Measurements from ENCODE around the gene TAOK3. TPM values are rescaled to one million over a fixed set of nuclear protein-coding genes. Genes with fewer than 3 reads are reported as not detected.
A peak's percentile ranks its signal among the peaks of the same experiment; 100 is the strongest.

The TAOK3 gene
- total and polyA plus RNA-seq, 8 donors: 7.5 to 131 (median 29.0) TPM

- Histone ChIP-seq H3K9me3 (no peaks in the 10 kb centered on the region), H3K4me3 (no peak overlapping the region), H3K36me3 (peaks cover 0 to 5% (median 0%) of the 10 kb centered on the region in 4 donors), H3K27me3 (no peaks in the 10 kb centered on the region), H3K27ac (peak overlapping the region in 1 of 5 donors; percentile 26), H3K4me1 (peaks cover 6 to 42% (median 18%) of the 10 kb centered on the region in 4 donors)
- WGBS, 5 donors: 55 to 74% (median 68%) methylated on average over 5 of the region's 5 CpGs
- intact Hi-C loops (cut with DNase I; ENCODE audit: low total_unique reads): no loop called here
- no peak for DNase-seq
- TF ChIP-seq POLR2A (IDR thresholded peaks at IDR 0.05): no peak
- no peak for TF ChIP-seq EP300 (IDR thresholded peaks at IDR 0.05)
- no peak for TF ChIP-seq CTCF (IDR thresholded peaks at IDR 0.05)
- peak in 2 of 3 donors; percentile 13 to 33 for TF ChIP-seq POLR2AphosphoS5 (IDR thresholded peaks at IDR 0.05)
Measured at GRCh38 chr12:118124333-118124874, 248.3 kb downstream of the TAOK3 start.

- H3K27me3 ChIP-seq: no peaks in the 10 kb centered on the region
- peaks cover 0 to 5% (median 0%) of the 10 kb centered on the region in 4 donors for H3K36me3 ChIP-seq
- WGBS, 5 donors: 87 to 99% (median 98%) methylated on average over 6 of the region's 6 CpGs
- no peak overlapping the region for H3K27ac ChIP-seq
- no peak for DNase-seq
- H3K4me1 ChIP-seq: peaks cover 6 to 41% (median 18%) of the 10 kb centered on the region in 4 donors
- no peaks in the 10 kb centered on the region for H3K9me3 ChIP-seq
- intact Hi-C loops (cut with DNase I; ENCODE audit: low total_unique reads): no loop called here
- TF ChIP-seq POLR2AphosphoS5 (IDR thresholded peaks at IDR 0.05) (no peak), CTCF (IDR thresholded peaks at IDR 0.05) (no peak), POLR2A (IDR thresholded peaks at IDR 0.05) (no peak), EP300 (IDR thresholded peaks at IDR 0.05) (no peak)
- no peak overlapping the region for H3K4me3 ChIP-seq
Measured at GRCh38 chr12:118122264-118122663, 250.4 kb downstream of the TAOK3 start.

- peaks cover 6 to 27% (median 8%) of the 10 kb centered on the region in 4 donors for H3K4me1 ChIP-seq
- H3K27me3 ChIP-seq: no peaks in the 10 kb centered on the region
- WGBS, 5 donors: 18 to 50% (median 21%) methylated on average over 3 to 8 of the region's 8 CpGs
- TF ChIP-seq POLR2AphosphoS5 (IDR thresholded peaks at IDR 0.05) (peak in 1 of 3 donors; percentile 21), CTCF (IDR thresholded peaks at IDR 0.05) (peak in 4 of 7 experiments; percentile 18 to 79 (median 65)), POLR2A (IDR thresholded peaks at IDR 0.05) (no peak), EP300 (IDR thresholded peaks at IDR 0.05) (no peak)
- H3K36me3 ChIP-seq: no peaks in the 10 kb centered on the region
- H3K9me3 ChIP-seq: no peaks in the 10 kb centered on the region
- peak; percentile 84 to 90 for DNase-seq
- peak overlapping the region in 4 of 5 donors; percentile 28 to 61 (median 40) for H3K27ac ChIP-seq
- intact Hi-C loops (cut with DNase I; ENCODE audit: low total_unique reads): no loop called here
- no peak overlapping the region for H3K4me3 ChIP-seq
Measured at GRCh38 chr12:118120579-118121363, 251.9 kb downstream of the TAOK3 start.

- DNase-seq: no peak
- 86 to 93% (median 89%) methylated on average over 10 of the region's 10 CpGs for WGBS, 5 donors
Measured at GRCh38 chr12:118119449-118119879, 253.2 kb downstream of the TAOK3 start.

More at GRCh38 chr12:118119449-118119879, 253.2 kb downstream of the TAOK3 start:
- Histone ChIP-seq H3K27ac (no peak overlapping the region), H3K9me3 (no peaks in the 10 kb centered on the region), H3K4me1 (peaks cover 1 to 24% (median 8%) of the 10 kb centered on the region in 4 donors), H3K4me3 (no peak overlapping the region), H3K36me3 (peaks cover 0 to 3% (median 0%) of the 10 kb centered on the region in 4 donors), H3K27me3 (no peaks in the 10 kb centered on the region)
- intact Hi-C loops (cut with DNase I; ENCODE audit: low total_unique reads): no loop called here
- no peak for TF ChIP-seq CTCF (IDR thresholded peaks at IDR 0.05)
- no peak for TF ChIP-seq POLR2A (IDR thresholded peaks at IDR 0.05)
- TF ChIP-seq EP300 (IDR thresholded peaks at IDR 0.05): no peak
- no peak for TF ChIP-seq POLR2AphosphoS5 (IDR thresholded peaks at IDR 0.05)

Data from stomach (tissue), 9 donors.